ENCODE measurements around the gene H1-8.

The H1-8 gene

GRCh38 chr3:129567939-129568338 is 25.0 kb downstream of the H1-8 start:
- no peak for DNase-seq (ENCODE audit: low spot score)
- Histone ChIP-seq H3K27ac (no peak overlapping the region), H3K4me3 (no peak overlapping the region)
- no peak for TF ChIP-seq CTCF (IDR thresholded peaks at IDR 0.05)

- DNase-seq (ENCODE audit: low spot score) = no peak
- Histone ChIP-seq H3K4me3 (no peak overlapping the region), H3K27ac (no peak overlapping the region)
- no peak for TF ChIP-seq CTCF (IDR thresholded peaks at IDR 0.05)
These were observed 26.9 kb downstream of the H1-8 start for GRCh38 chr3:129569856-129570255.

- no peak for DNase-seq (ENCODE audit: low spot score)
- Histone ChIP-seq H3K27ac (no peak overlapping the region), H3K4me3 (no peak overlapping the region)
- TF ChIP-seq CTCF (IDR thresholded peaks at IDR 0.05) = no peak
These were observed 28.9 kb downstream of the H1-8 start for GRCh38 chr3:129571605-129572547.

- no peak overlapping the region for H3K27ac ChIP-seq
- no peak for DNase-seq (ENCODE audit: low spot score)
- no peak for TF ChIP-seq CTCF (IDR thresholded peaks at IDR 0.05)
- H3K4me3 ChIP-seq = no peak overlapping the region
These were observed 29.6 kb downstream of the H1-8 start for GRCh38 chr3:129572603-129573002.

GRCh38 chr3:129573493-129573892 is 30.5 kb downstream of the H1-8 start:
- TF ChIP-seq CTCF (IDR thresholded peaks at IDR 0.05) = no peak
- no peak overlapping the region for H3K27ac ChIP-seq
- DNase-seq (ENCODE audit: low spot score) = no peak
- H3K4me3 ChIP-seq = no peak overlapping the region

- Histone ChIP-seq H3K4me3 (no peak overlapping the region), H3K27ac (no peak overlapping the region)
- DNase-seq (ENCODE audit: low spot score) = no peak
- no peak for TF ChIP-seq CTCF (IDR thresholded peaks at IDR 0.05)
These were observed 31.2 kb downstream of the H1-8 start for GRCh38 chr3:129574206-129574605.
